Neural progenitor cell (in vitro differentiated cells): ENCODE measurements around the gene FKBP5. TPM values are rescaled to one million over a fixed set of nuclear protein-coding genes. Genes with fewer than 3 reads are reported as not detected.

Source experiments
- DNase-seq: peaks from one replicate; pipeline ENCODE4 v3.0.0-alpha.2; 2016; ENCODE audit warnings: low spot score
- H2AFZ ChIP-seq: fragments of 200-600 bp; sonication (generic); replicated peaks from 2 replicates; pipeline ENCODE4 v1.6.1; 2016; ENCODE audit warnings: antibody characterized with exemption
- H3F3A ChIP-seq: fragments of 200-600 bp; sonication (generic); 2 replicates; pipeline ENCODE4 v1.6.1; 2016; ENCODE audit warnings: antibody characterized with exemption, low read depth
- H3K27ac ChIP-seq: fragments of 200-600 bp; sonication (generic); 2 replicates; pipeline ENCODE4 v1.5.1; 2016; ENCODE audit warnings: mild to moderate bottlenecking
- H3K27me3 ChIP-seq: fragments of 200-600 bp; sonication (generic); 2 replicates; pipeline ENCODE4 v1.6.1; 2016; ENCODE audit warnings: mild to moderate bottlenecking, moderate library complexity
- H3K36me3 ChIP-seq: fragments of 200-600 bp; sonication (generic); 2 replicates; pipeline ENCODE4 v1.5.1; 2016
- H3K4me1 ChIP-seq: fragments of 200-600 bp; sonication (generic); 2 replicates; pipeline ENCODE4 v1.6.1; 2016; ENCODE audit warnings: mixed run types
- H3K4me2 ChIP-seq: fragments of 200-600 bp; sonication (generic); 2 replicates; pipeline ENCODE4 v1.6.1; 2016
- H3K4me3 ChIP-seq: fragments of 200-600 bp; sonication (generic); 2 replicates; pipeline ENCODE4 v1.5.1; 2016
- H3K79me2 ChIP-seq: fragments of 200-600 bp; sonication (generic); 2 replicates; pipeline ENCODE4 v1.6.1; 2016; ENCODE audit warnings: low read depth
- H3K9ac ChIP-seq: fragments of 200-600 bp; sonication (generic); 2 replicates; pipeline ENCODE4 v1.6.1; 2016
- H3K9me3 ChIP-seq: fragments of 200-600 bp; sonication (generic); 2 replicates; pipeline ENCODE4 v1.5.1; 2016; ENCODE audit warnings: low read depth
- H4K20me1 ChIP-seq: fragments of 200-600 bp; sonication (generic); 2 replicates; pipeline ENCODE4 v1.6.1; 2016; ENCODE audit warnings: low read depth
- H3K27ac Mint-ChIP-seq: 3 replicates; pipeline ENCODE4 v1.8.0; 2021; ENCODE audit warnings: mixed read lengths
- H3K27me3 Mint-ChIP-seq: 2 replicates; pipeline ENCODE4 v1.8.0; 2022; ENCODE audit warnings: low read depth, mild to moderate bottlenecking, inconsistent platforms, moderate library complexity, mixed read lengths; ENCODE audit not compliant: insufficient read depth
- H3K36me3 Mint-ChIP-seq: 3 replicates; pipeline ENCODE4 v1.8.0; 2021; ENCODE audit warnings: mixed read lengths
- H3K4me1 Mint-ChIP-seq: 3 replicates; pipeline ENCODE4 v1.8.0; 2021; ENCODE audit warnings: mixed read lengths
- H3K4me3 Mint-ChIP-seq: 3 replicates; pipeline ENCODE4 v1.8.0; 2021; ENCODE audit warnings: mild to moderate bottlenecking, moderate library complexity, mixed read lengths
- H3K9me3 Mint-ChIP-seq: 3 replicates; pipeline ENCODE4 v1.8.0; 2020; ENCODE audit warnings: mixed read lengths
- EZH2 ChIP-seq: fragments of 200-600 bp; sonication (generic); IDR thresholded peaks from 2 replicates; pipeline ENCODE4 v1.6.1; 2017; ENCODE audit warnings: antibody characterized with exemption, mild to moderate bottlenecking, moderate library complexity
- EZH2phosphoT487 ChIP-seq: fragments of 200-600 bp; sonication (generic); IDR thresholded peaks from 2 replicates; pipeline ENCODE4 v1.6.1; 2017; ENCODE audit warnings: antibody characterized with exemption
- total RNA-seq: library from RNA; depleted of rRNA; stranded (reverse); fragments of >200 nt; gene quantifications from 2 replicates; pipeline ENCODE4 v1.2.3, GENCODE V29; 2015; ENCODE audit warnings: low replicate concordance
- TF ChIP-seq, protein P1 (sequence below): fragments of 200-600 bp; sonication (generic); IDR thresholded peaks from 2 replicates; pipeline ENCODE4 v1.5.1; 2017; ENCODE audit warnings: antibody characterized with exemption, mild to moderate bottlenecking

FKBP5 gene
- total RNA-seq, 1 donor from 2014 or later = 20.9 TPM

DNA sequence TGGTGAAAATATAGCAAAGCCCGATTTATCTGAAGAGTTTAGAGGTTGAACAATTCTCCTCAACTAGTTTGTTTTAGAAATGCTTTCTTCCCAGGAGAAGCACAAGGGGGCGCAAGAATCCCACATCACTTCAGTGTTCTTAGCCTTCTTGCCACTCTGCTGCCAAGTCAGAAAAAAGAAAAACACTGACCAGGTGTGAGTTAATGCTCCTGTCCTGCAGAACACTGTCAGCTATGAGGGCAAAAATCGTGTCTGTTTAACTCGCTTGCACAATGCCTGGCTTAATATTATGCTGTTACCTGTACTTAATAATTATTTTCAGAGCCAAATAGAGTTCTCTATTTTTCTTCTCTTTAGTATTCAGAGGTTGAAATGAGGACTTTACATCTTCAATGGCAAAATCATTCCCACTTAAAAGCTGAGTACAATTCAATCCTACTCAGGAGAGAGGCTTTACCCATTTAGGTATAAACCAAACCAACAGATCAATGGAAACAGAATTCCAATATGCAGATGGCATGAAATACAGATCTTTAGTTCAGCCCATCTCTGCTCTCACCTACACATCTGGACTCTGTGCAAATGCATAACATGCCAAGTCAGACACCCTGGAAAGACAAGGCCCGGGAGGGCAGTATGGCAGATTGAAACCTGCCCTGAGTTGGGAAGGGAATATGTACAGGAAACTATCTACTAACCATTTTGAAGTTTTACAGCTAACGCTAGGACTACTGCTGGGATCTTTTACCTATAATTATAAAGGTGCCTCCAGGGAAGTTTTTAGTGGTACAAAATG, 104.6 kb downstream of the FKBP5 start:
- H3K4me3 ChIP-seq = no peak overlapping the region
- Mint-ChIP-seq H3K9me3 (no peaks in the 10 kb centered on the region), H3K4me1 (no peaks in the 10 kb centered on the region), H3K36me3 (peaks cover 2% of the 10 kb centered on the region), H3K27me3 (no peaks in the 10 kb centered on the region), H3K27ac (no peak overlapping the region), H3K4me3 (no peak overlapping the region)
- no peaks in the 10 kb centered on the region for H3K27me3 ChIP-seq
- DNase-seq = peak; percentile 79
- H3K9me3 ChIP-seq = no peaks in the 10 kb centered on the region
- peaks cover 23% of the 10 kb centered on the region for H3F3A ChIP-seq
- no peak overlapping the region for H3K4me2 ChIP-seq
- no peaks in the 10 kb centered on the region for H3K4me1 ChIP-seq
- no peaks in the 10 kb centered on the region for H3K79me2 ChIP-seq
- no peak overlapping the region for H2AFZ ChIP-seq
- H3K27ac ChIP-seq = no peak overlapping the region
- H3K36me3 ChIP-seq = no peaks in the 10 kb centered on the region
- TF ChIP-seq EZH2phosphoT487 = no peak
- TF ChIP-seq EZH2 = no peak
- TF ChIP-seq, protein P1, sequence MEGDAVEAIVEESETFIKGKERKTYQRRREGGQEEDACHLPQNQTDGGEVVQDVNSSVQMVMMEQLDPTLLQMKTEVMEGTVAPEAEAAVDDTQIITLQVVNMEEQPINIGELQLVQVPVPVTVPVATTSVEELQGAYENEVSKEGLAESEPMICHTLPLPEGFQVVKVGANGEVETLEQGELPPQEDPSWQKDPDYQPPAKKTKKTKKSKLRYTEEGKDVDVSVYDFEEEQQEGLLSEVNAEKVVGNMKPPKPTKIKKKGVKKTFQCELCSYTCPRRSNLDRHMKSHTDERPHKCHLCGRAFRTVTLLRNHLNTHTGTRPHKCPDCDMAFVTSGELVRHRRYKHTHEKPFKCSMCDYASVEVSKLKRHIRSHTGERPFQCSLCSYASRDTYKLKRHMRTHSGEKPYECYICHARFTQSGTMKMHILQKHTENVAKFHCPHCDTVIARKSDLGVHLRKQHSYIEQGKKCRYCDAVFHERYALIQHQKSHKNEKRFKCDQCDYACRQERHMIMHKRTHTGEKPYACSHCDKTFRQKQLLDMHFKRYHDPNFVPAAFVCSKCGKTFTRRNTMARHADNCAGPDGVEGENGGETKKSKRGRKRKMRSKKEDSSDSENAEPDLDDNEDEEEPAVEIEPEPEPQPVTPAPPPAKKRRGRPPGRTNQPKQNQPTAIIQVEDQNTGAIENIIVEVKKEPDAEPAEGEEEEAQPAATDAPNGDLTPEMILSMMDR = peak; percentile 93
- H4K20me1 ChIP-seq = no peaks in the 10 kb centered on the region
- H3K9ac ChIP-seq = no peak overlapping the region

DNA sequence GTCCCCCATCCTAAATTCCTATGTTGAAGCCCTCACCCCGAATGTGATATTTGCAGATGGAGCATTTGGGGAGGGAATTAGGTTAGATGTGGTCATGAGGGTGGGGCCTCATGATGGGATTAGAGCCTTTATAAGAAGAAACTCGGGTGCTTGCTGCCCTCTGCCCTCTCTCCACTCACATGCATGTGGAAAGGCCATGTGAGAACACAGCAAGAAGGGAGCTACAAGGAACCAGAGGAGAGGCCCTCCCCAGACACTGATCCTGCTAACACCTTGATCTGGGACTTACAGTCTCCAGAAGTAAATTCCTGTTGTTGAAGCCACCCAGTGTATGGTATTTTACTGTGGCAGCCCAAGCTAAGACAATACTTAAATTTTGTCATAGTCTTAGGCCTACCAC, 106.4 kb downstream of the FKBP5 start:
- Histone ChIP-seq H3K4me2 (no peak overlapping the region), H3K79me2 (no peaks in the 10 kb centered on the region), H3K4me3 (no peak overlapping the region), H3K9ac (no peak overlapping the region), H3K9me3 (no peaks in the 10 kb centered on the region), H3K27ac (no peak overlapping the region), H3K27me3 (no peaks in the 10 kb centered on the region), H2AFZ (no peak overlapping the region), H3F3A (peaks cover 18% of the 10 kb centered on the region), H3K36me3 (no peaks in the 10 kb centered on the region), H4K20me1 (no peaks in the 10 kb centered on the region), H3K4me1 (no peaks in the 10 kb centered on the region)
- DNase-seq = no peak
- TF ChIP-seq, protein P1 = no peak
- no peak for TF ChIP-seq EZH2
- TF ChIP-seq EZH2phosphoT487 = no peak
- H3K27ac Mint-ChIP-seq = no peak overlapping the region
- H3K4me1 Mint-ChIP-seq = no peaks in the 10 kb centered on the region
- no peaks in the 10 kb centered on the region for H3K27me3 Mint-ChIP-seq
- no peak overlapping the region for H3K4me3 Mint-ChIP-seq
- no peaks in the 10 kb centered on the region for H3K9me3 Mint-ChIP-seq
- H3K36me3 Mint-ChIP-seq = peaks cover 6% of the 10 kb centered on the region

DNA sequence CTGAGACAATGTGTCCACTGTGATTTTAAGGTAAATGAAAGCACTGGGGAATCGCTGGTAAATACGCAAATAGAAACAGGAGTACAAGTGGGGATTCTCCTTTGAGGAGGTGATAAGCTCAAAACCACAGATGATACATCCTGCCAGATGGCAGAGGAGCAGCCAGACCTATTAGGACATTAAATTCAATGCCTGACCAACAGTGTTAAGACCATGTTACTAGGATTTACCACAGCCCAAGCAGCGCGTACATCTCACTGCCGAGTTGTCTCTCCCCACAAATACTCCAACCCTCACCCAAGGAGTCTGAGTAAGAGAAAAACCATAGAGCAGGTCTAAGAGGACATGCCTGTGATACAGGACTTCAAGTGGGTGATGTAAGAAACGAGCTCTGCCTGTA, 107.1 kb downstream of the FKBP5 start:
- peaks cover 12% of the 10 kb centered on the region for H3K36me3 Mint-ChIP-seq
- H3K79me2 ChIP-seq = no peaks in the 10 kb centered on the region
- H3K36me3 ChIP-seq = no peaks in the 10 kb centered on the region
- H3K27ac ChIP-seq = no peak overlapping the region
- no peaks in the 10 kb centered on the region for H3K9me3 ChIP-seq
- H3K27ac Mint-ChIP-seq = no peak overlapping the region
- H3K27me3 ChIP-seq = no peaks in the 10 kb centered on the region
- H3K4me1 Mint-ChIP-seq = no peaks in the 10 kb centered on the region
- peaks cover 15% of the 10 kb centered on the region for H3F3A ChIP-seq
- H3K27me3 Mint-ChIP-seq = no peaks in the 10 kb centered on the region
- no peak for DNase-seq
- H3K4me3 Mint-ChIP-seq = no peak overlapping the region
- H3K4me2 ChIP-seq = no peak overlapping the region
- no peaks in the 10 kb centered on the region for H3K9me3 Mint-ChIP-seq
- no peak overlapping the region for H3K4me3 ChIP-seq
- no peak overlapping the region for H3K9ac ChIP-seq
- no peak overlapping the region for H2AFZ ChIP-seq
- H4K20me1 ChIP-seq = no peaks in the 10 kb centered on the region
- TF ChIP-seq EZH2phosphoT487 = no peak
- TF ChIP-seq, protein P1 = no peak
- TF ChIP-seq EZH2 = no peak
- no peaks in the 10 kb centered on the region for H3K4me1 ChIP-seq
